AG04449 (cell line): ENCODE data around the gene MAST3.
A peak's percentile ranks its signal among the peaks of the same experiment; 100 is the strongest.

ENCODE experiments used
- CTCF ChIA-PET: fragments of 350-600 bp; formaldehyde crosslinking; extraction: SDS; loops from one replicate; lab custom pipeline; 2021; ENCODE audit warnings: antibody characterized with exemption; lab: Yijun Ruan, JAX
- POLR2A ChIA-PET: fragments of 400-600, 350-600 bp; formaldehyde crosslinking; extraction: SDS; loops from one replicate; lab custom pipeline; 2020; ENCODE audit warnings: antibody characterized with exemption, inconsistent platforms; lab: Yijun Ruan, JAX
- DNase-seq: peaks from one replicate; pipeline ENCODE4 v3.0.0-alpha.2; 2010; ENCODE audit warnings: low read depth, low spot score
- H3K4me3 ChIP-seq: 2 replicates; pipeline ENCODE4 v1.5.1; 2011; ENCODE audit warnings: low read depth, mild to moderate bottlenecking, control low read depth, low read length
- TF ChIP-seq, protein P1 (sequence below): IDR thresholded peaks from one replicate; pipeline ENCODE4 v1.5.1; 2011; ENCODE audit warnings: mild to moderate bottlenecking, moderate library complexity, low read length, control low read depth, inconsistent platforms; ENCODE audit not compliant: insufficient read depth; ENCODE audit errors: missing control alignments

Gene MAST3

DNA sequence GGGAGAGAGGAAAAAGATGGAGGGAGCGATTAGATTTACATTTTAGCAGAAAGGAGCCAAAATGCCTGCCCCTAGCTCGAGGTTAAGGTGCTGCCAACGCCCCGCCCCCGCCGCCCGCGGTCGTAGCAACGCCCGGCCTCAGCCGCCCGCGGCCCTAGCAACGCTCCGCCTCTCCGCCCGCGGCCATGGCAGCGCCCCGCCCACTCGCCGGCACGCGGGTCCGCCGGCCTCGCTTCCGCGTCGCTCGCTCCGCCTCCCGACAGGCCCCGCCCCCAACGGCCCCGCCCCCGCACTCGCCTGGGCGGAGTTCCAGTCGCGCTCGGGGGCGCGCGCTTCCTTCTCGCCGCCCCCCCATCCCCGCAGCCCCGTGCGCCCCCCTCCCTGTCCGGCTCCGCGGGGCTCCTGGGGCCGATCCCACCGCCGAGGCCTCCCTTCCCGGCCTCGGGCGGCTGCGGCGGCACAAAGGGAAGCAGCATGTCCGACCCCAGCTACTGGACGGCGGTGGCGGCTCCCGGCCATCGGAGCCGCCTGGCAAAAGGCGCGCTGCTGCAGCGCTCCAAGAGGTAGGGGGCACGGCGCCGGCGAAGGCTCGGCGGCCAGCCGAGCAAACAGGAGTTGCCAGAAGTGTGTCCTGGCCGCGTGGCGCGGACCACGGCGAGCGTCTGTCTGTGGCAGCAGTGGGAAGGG, 20.3 kb downstream of the MAST3 start:
- TF ChIP-seq, protein P1, sequence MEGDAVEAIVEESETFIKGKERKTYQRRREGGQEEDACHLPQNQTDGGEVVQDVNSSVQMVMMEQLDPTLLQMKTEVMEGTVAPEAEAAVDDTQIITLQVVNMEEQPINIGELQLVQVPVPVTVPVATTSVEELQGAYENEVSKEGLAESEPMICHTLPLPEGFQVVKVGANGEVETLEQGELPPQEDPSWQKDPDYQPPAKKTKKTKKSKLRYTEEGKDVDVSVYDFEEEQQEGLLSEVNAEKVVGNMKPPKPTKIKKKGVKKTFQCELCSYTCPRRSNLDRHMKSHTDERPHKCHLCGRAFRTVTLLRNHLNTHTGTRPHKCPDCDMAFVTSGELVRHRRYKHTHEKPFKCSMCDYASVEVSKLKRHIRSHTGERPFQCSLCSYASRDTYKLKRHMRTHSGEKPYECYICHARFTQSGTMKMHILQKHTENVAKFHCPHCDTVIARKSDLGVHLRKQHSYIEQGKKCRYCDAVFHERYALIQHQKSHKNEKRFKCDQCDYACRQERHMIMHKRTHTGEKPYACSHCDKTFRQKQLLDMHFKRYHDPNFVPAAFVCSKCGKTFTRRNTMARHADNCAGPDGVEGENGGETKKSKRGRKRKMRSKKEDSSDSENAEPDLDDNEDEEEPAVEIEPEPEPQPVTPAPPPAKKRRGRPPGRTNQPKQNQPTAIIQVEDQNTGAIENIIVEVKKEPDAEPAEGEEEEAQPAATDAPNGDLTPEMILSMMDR = peak; percentile 10
- ChIA-PET POLR2A (no interaction called here), CTCF (interaction anchor here (1.3 to 1.6 kb wide), 4 partner anchors 11 to 74 kb away, joined by 3 to 5 read pairs (median 4); no protein-coding TSS in a partner anchor)
- DNase-seq = no peak
- peak overlapping the region; percentile 66 for H3K4me3 ChIP-seq

DNA sequence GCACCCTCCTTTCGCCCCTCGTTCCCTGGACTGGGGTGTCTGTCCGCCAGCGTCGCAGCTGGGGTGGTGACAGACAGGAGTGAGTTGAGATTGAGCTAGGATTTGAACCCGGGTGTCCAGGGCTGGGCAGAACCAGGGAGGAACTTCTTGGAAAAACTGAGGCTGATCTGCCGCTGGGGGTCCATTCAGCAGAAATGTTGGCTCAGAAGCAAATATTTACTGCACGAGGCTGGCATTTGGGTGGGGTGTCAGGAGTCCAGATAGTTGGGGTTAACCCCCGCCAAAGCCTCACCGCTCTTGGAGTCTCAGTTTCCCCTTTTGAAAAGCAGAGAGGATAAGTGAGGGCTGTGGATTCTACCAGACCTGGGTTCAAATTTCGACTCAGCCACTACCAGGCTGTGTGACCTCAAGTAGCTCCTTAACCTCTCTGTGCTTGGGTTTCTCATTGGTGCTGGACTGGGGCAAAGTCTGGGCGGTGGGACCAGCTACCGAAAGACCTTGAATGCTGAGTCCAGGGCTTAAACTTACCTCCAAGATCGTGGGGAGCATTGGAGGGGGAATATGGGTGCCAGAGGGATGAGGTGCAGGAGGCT, 20.9 kb downstream of the MAST3 start:
- H3K4me3 ChIP-seq = peak overlapping the region; percentile 66
- ChIA-PET POLR2A (interaction anchor here (0.6 kb wide), 1 partner anchor 94 kb away, joined by 3 read pairs; no protein-coding TSS in a partner anchor), CTCF (interaction anchor here (1.1 to 1.6 kb wide), 6 partner anchors 10 to 161 kb away, joined by 3 to 5 read pairs (median 4); partner anchors contain the start of gene PIK3R2)
- no peak for DNase-seq
- TF ChIP-seq, protein P1 = no peak

DNA sequence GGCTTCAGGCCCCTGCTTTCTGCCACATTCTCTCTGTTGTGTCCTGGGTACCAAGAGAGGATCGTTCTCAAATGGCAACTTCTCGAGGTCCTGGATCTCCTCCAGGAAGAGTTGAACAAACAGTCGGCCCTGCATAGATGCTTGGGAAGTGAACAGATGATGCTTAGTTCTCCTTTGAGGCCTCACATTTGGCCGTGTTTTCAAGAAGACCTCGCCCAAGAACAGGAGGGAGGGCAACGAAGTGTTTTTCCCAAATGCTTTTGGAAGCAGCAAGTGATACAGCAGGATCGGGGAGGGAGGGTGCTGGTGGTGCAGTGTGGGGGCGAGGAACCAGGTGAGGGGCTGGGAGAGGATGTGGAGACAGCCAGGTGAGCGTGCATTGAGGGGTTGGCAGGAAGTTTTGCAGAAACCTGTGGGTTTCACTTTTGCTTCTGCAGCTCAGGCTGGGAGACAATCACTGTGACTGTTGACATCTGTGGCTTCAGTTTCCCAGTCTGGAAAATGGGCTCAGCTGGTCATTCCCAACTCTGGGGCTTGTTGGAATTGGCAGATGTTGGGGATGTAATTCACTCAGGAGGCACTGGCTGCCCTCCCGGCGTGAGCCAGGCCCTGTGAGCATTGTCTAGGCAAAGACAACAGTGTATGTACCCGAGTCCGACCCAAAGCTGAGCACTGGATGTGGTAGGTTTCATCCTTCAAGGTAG, 21.6 kb downstream of the MAST3 start:
- no peak for DNase-seq
- ChIA-PET CTCF (interaction anchor here (1.1 to 1.6 kb wide), 4 partner anchors 10 to 160 kb away, joined by 3 to 4 read pairs (median 4); partner anchors contain the start of gene PIK3R2), POLR2A (interaction anchor here (0.6 kb wide), 1 partner anchor 94 kb away, joined by 3 read pairs; no protein-coding TSS in a partner anchor)
- H3K4me3 ChIP-seq = peak overlapping the region; percentile 15
- TF ChIP-seq, protein P1 = no peak

DNA sequence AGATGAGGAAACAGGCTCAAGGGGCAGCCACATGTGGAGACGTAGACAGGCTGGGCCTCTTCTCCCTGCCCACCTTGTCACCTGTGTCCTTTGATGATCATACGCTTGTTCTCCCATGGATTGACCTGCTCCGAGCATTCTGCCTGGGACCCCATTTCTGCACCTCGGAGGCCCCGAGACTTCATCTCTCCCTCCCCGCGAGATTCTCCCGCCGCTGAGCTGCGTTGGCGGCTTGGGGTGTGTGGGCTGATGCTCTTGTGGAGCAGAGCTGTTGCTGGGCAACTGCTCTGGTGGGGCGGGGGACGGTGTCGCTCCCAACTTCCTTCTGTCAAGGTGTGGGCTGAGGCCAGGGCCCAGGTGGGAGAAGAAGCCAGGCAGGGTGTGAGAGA, 22.1 kb downstream of the MAST3 start:
- ChIA-PET POLR2A (no interaction called here), CTCF (no interaction called here)
- DNase-seq = no peak
- no peak overlapping the region for H3K4me3 ChIP-seq
- TF ChIP-seq, protein P1 = no peak

DNA sequence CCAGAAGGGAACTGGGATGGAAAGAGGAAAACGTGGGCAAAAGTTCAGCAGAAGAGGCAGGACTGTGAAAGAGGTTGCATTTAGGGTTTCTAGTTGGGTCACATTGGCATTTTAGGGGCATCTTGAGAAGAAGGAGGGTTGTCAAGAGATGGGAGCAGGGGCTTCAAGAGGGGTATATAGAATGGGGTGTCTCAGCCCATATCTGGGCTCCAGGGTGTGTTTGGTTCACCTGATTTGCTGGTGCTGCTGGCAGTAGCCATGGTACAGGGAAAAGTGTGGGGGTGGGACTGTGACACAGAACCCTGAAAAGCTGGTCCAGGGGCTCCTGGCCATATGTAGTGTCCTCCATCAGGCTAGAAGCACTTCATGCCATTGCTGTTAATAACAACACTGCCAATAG, 22.5 kb downstream of the MAST3 start:
- ChIA-PET POLR2A (no interaction called here), CTCF (no interaction called here)
- TF ChIP-seq, protein P1 = no peak
- no peak overlapping the region for H3K4me3 ChIP-seq
- DNase-seq = no peak
